Measurements from ENCODE around the gene MRM2. TPM values are rescaled to one million over a fixed set of nuclear protein-coding genes. Genes with fewer than 3 reads are reported as not detected.

MRM2 gene
- total RNA-seq, 1 experiment from 2014 or later: 34.7 TPM

GRCh38 chr7:2227699-2228098, 14.3 kb downstream of the MRM2 start:
- Histone ChIP-seq H3K79me2 (ENCODE audit: insufficient read depth, low read length) (peaks cover 83% of the 10 kb centered on the region), H3K9me2 (ENCODE audit: insufficient read depth) (no peaks in the 10 kb centered on the region), H4K20me1 (ENCODE audit: insufficient read depth) (no peaks in the 10 kb centered on the region), H3K27ac (ENCODE audit: low read depth, low read length) (no peak overlapping the region), H3K27me3 (ENCODE audit: insufficient read depth, low read length) (no peaks in the 10 kb centered on the region), H3K9ac (ENCODE audit: low read length) (no peak overlapping the region), H3K9me3 (ENCODE audit: control insufficient read depth in 1 of 2, insufficient read depth in 1 of 2, low read depth in 1 of 2, low read length in 2 of 2) (no peaks in the 10 kb centered on the region), H3K4me2 (ENCODE audit: low read length) (no peak overlapping the region), H2AFZ (ENCODE audit: low read depth, low read length, poor library complexity, severe bottlenecking) (no peak overlapping the region), H3K36me3 (ENCODE audit: control insufficient read depth in 1 of 2, insufficient read depth in 2 of 2, low read length in 2 of 2) (peaks cover 6 to 33% of the 10 kb centered on the region in 2 experiments; a peak in 3 of 4 replicates), H3K4me3 (replicated peaks in 1 of 2; ENCODE audit: low read depth in 1 of 2, low read length in 2 of 2) (no peak overlapping the region), H3K4me1 (ENCODE audit: control insufficient read depth in 1 of 2, insufficient read depth in 2 of 2, low read length in 2 of 2) (peaks cover 7 to 26% of the 10 kb centered on the region in 2 experiments)
- CTCF ChIA-PET: no interaction called here
- TF ChIP-seq JUND (IDR thresholded peaks at IDR 0.05) (no peak), TCF7L2 (IDR thresholded peaks at IDR 0.05; ENCODE audit: borderline replicate concordance, extremely low read depth, insufficient read depth, insufficient read length) (no peak), ELF1 (IDR thresholded peaks at IDR 0.05; ENCODE audit: borderline replicate concordance, low read depth) (no peak)
- no peak for DNase-seq (ENCODE audit: low read depth, low spot score)
- ATAC-seq: no peak
- intact Hi-C loops (cut with micrococcal nuclease): no loop called here
- POLR2A ChIA-PET: no interaction called here
- BruUV-seq (replicated peaks): no TSS peak
- RAD21 ChIA-PET (ENCODE audit: low non-redundant PET in 1 of 2, low total read pairs in 2 of 2, uncharacterized antibody in 2 of 2, unreplicated experiment in 2 of 2): no interaction called here

- H3K36me3 ChIP-seq (ENCODE audit: control insufficient read depth in 1 of 2, insufficient read depth in 2 of 2, low read length in 2 of 2): peaks cover 6 to 32% of the 10 kb centered on the region in 2 experiments; a peak in 3 of 4 replicates
- BruUV-seq (replicated peaks): no TSS peak
- CTCF ChIA-PET: no interaction called here
Observed at GRCh38 chr7:2225830-2226229, 16.2 kb downstream of the MRM2 start.

More at GRCh38 chr7:2225830-2226229, 16.2 kb downstream of the MRM2 start:
- intact Hi-C loops (cut with micrococcal nuclease): no loop called here
- ATAC-seq (no peak), DNase-seq (ENCODE audit: low read depth, low spot score) (no peak)
- Histone ChIP-seq H4K20me1 (ENCODE audit: insufficient read depth) (no peaks in the 10 kb centered on the region), H3K79me2 (ENCODE audit: insufficient read depth, low read length) (peaks cover 67% of the 10 kb centered on the region), H3K9ac (ENCODE audit: low read length) (no peak overlapping the region), H3K9me3 (ENCODE audit: control insufficient read depth in 1 of 2, insufficient read depth in 1 of 2, low read depth in 1 of 2, low read length in 2 of 2) (no peaks in the 10 kb centered on the region), H3K27ac (ENCODE audit: low read depth, low read length) (no peak overlapping the region), H3K4me1 (ENCODE audit: control insufficient read depth in 1 of 2, insufficient read depth in 2 of 2, low read length in 2 of 2) (peaks cover 0 to 19% of the 10 kb centered on the region in 2 experiments; a peak in 2 of 4 replicates), H3K4me3 (replicated peaks in 1 of 2; ENCODE audit: low read depth in 1 of 2, low read length in 2 of 2) (no peak overlapping the region), H3K9me2 (ENCODE audit: insufficient read depth) (no peaks in the 10 kb centered on the region), H2AFZ (ENCODE audit: low read depth, low read length, poor library complexity, severe bottlenecking) (no peak overlapping the region), H3K27me3 (ENCODE audit: insufficient read depth, low read length) (no peaks in the 10 kb centered on the region), H3K4me2 (ENCODE audit: low read length) (0 out of 2 replicates have a peak overlapping the region, but pooled peaks have one; percentile 35)
- TF ChIP-seq ATF3 (IDR thresholded peaks at IDR 0.05): no peak
- TF ChIP-seq SP1 (IDR thresholded peaks at IDR 0.05; ENCODE audit: low read depth): no peak
- no peak for TF ChIP-seq MAX (IDR thresholded peaks at IDR 0.05)
- TF ChIP-seq ZNF274 (IDR thresholded peaks at IDR 0.05; ENCODE audit: low read depth, low read length): no peak
- TF ChIP-seq ZFX (IDR thresholded peaks at IDR 0.05): no peak
- TF ChIP-seq POLR2A (IDR thresholded peaks at IDR 0.05; ENCODE audit: borderline replicate concordance, extremely low read depth, insufficient read depth, insufficient read length): no peak
- TF ChIP-seq SIN3A (IDR thresholded peaks at IDR 0.05; ENCODE audit: low read depth): no peak
- no peak for TF ChIP-seq CEBPB (IDR thresholded peaks at IDR 0.05; ENCODE audit: low read depth)
- TF ChIP-seq FOSL1 (IDR thresholded peaks at IDR 0.05; ENCODE audit: low read depth): no peak
- no peak for TF ChIP-seq JUND (IDR thresholded peaks at IDR 0.05)
- TF ChIP-seq ELF1 (IDR thresholded peaks at IDR 0.05; ENCODE audit: borderline replicate concordance, low read depth): no peak
- no peak for TF ChIP-seq EGR1 (IDR thresholded peaks at IDR 0.05; ENCODE audit: low read depth)
- TF ChIP-seq RAD21 (IDR thresholded peaks at IDR 0.05; ENCODE audit: low read depth): no peak
- TF ChIP-seq EZH2phosphoT487 (IDR thresholded peaks at IDR 0.05; ENCODE audit: borderline replicate concordance): no peak
- TF ChIP-seq EZH2 (IDR thresholded peaks at IDR 0.05): no peak
- TF ChIP-seq TCF7L2 (IDR thresholded peaks at IDR 0.05; ENCODE audit: borderline replicate concordance, extremely low read depth, insufficient read depth, insufficient read length): no peak
- no peak for TF ChIP-seq POLR2AphosphoS5 (IDR thresholded peaks at IDR 0.05; ENCODE audit: low read depth, low read length)
- TF ChIP-seq YY1 (IDR thresholded peaks at IDR 0.05; ENCODE audit: extremely low read depth, insufficient replicate concordance, low read depth, low read length): no peak
- RAD21 ChIA-PET (ENCODE audit: low non-redundant PET in 1 of 2, low total read pairs in 2 of 2, uncharacterized antibody in 2 of 2, unreplicated experiment in 2 of 2): no interaction called here
- POLR2A ChIA-PET: no interaction called here

Measured in HCT116 (cell line).